Measurements from ENCODE around the gene CMSS1.

- TF ChIP-seq POLR2A (IDR thresholded peaks at IDR 0.05) = no peak
- TF ChIP-seq CTCF (IDR thresholded peaks at IDR 0.05) = no peak
These were observed 371.8 kb downstream of the CMSS1 start for GRCh38 chr3:100189444-100189964.

Measured in right lobe of liver (tissue), 4 donors.